Measurements from ENCODE around the gene SCCPDH.
"Not testable (repeated sequence)": the region's sequence is repeated elsewhere in the genome, so short reads cannot be mapped to it uniquely, and the experiment has no call there.

The SCCPDH gene

DNA sequence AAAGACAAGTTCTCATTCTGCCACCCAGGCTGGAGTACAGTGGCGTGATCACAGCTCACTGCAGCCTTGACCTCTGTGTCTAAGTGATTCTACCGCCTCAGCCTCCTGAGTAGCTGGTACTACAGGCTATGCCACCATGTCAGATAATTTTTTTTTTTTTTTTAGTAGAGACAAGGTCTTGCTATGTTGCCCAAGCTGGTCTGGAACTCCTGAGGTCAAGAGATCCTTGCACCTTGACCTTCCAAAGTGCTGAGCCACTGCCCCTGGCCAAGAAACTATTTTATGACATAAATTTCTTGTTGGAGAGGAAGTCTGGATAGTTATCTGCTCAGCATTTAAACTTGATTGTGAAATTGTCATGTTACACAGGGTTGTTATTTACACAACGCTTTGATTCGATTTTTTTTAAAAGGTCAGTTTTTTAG, 2.1 kb downstream of the SCCPDH start:
- Histone ChIP-seq H3K36me3 (ENCODE audit: control insufficient read depth in 1 of 2, insufficient read depth in 2 of 2, low read length in 2 of 2) (peaks cover 8 to 35% of the 10 kb centered on the region in 2 donors), H3K27me3 (ENCODE audit: control insufficient read depth in 1 of 2, insufficient read depth in 2 of 2, low read length in 2 of 2) (no peaks in the 10 kb centered on the region), H3K4me1 (ENCODE audit: control insufficient read depth in 1 of 2, insufficient read depth in 2 of 2, low read length in 2 of 2) (peaks cover 0 to 10% of the 10 kb centered on the region in 2 donors), H3K27ac (ENCODE audit: low read depth, low read length) (no peak overlapping the region), H3K9me3 (ENCODE audit: control insufficient read depth in 1 of 2, low read length in 2 of 2) (peaks cover 0 to 3% of the 10 kb centered on the region in 2 donors), H3K4me3 (ENCODE audit: low read depth in 1 of 2, low read length in 2 of 2) (no peak overlapping the region), H3K9ac (ENCODE audit: low read depth in 1 of 2, low read length in 2 of 2) (no peak overlapping the region)

DNA sequence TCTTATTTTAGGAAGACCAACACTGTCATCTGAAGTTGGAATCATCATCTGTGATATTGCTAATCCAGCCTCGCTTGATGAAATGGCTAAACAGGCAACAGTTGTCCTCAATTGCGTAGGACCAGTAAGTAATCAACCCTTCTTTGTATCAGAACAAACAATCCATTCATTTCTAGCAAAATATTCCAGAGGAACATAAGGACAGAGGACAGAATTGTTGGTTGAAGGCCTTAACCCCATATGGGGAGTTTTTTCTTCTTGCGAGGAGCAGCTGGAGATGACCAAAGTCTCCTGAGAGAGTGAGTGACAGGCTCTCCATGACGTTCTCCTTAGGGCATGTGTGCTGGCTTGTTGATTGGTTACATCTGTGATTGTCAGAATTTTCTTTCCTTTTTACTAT, 2.7 kb downstream of the SCCPDH start:
- Histone ChIP-seq H3K27ac (ENCODE audit: low read depth, low read length) (no peak overlapping the region), H3K9me3 (ENCODE audit: control insufficient read depth in 1 of 2, low read length in 2 of 2) (peaks cover 0 to 3% of the 10 kb centered on the region in 2 donors), H3K9ac (ENCODE audit: low read depth in 1 of 2, low read length in 2 of 2) (no peak overlapping the region), H3K36me3 (ENCODE audit: control insufficient read depth in 1 of 2, insufficient read depth in 2 of 2, low read length in 2 of 2) (peaks cover 10 to 38% of the 10 kb centered on the region in 2 donors), H3K4me3 (ENCODE audit: low read depth in 1 of 2, low read length in 2 of 2) (no peak overlapping the region), H3K4me1 (ENCODE audit: control insufficient read depth in 1 of 2, insufficient read depth in 2 of 2, low read length in 2 of 2) (peaks cover 0 to 10% of the 10 kb centered on the region in 2 donors), H3K27me3 (ENCODE audit: control insufficient read depth in 1 of 2, insufficient read depth in 2 of 2, low read length in 2 of 2) (no peaks in the 10 kb centered on the region)

- Histone ChIP-seq H3K27ac (ENCODE audit: low read depth, low read length) (no peak overlapping the region), H3K36me3 (ENCODE audit: control insufficient read depth in 1 of 2, insufficient read depth in 2 of 2, low read length in 2 of 2) (peaks cover 10 to 43% of the 10 kb centered on the region in 2 donors)
Observed at GRCh38 chr1:246727594-246727993, 3.4 kb downstream of the SCCPDH start.

GRCh38 chr1:246728311-246728710, 4.1 kb downstream of the SCCPDH start:
- no peak overlapping the region for H3K27ac ChIP-seq (ENCODE audit: low read depth, low read length)
- no peak overlapping the region for H3K9ac ChIP-seq (ENCODE audit: low read depth in 1 of 2, low read length in 2 of 2)
- H3K27me3 ChIP-seq (ENCODE audit: control insufficient read depth in 1 of 2, insufficient read depth in 2 of 2, low read length in 2 of 2), result no peaks in the 10 kb centered on the region
- peaks cover 0 to 10% of the 10 kb centered on the region in 2 donors for H3K4me1 ChIP-seq (ENCODE audit: control insufficient read depth in 1 of 2, insufficient read depth in 2 of 2, low read length in 2 of 2)
- H3K4me3 ChIP-seq (ENCODE audit: low read depth in 1 of 2, low read length in 2 of 2), result no peak overlapping the region
- peaks cover 0 to 3% of the 10 kb centered on the region in 2 donors for H3K9me3 ChIP-seq (ENCODE audit: control insufficient read depth in 1 of 2, low read length in 2 of 2)
- H3K36me3 ChIP-seq (ENCODE audit: control insufficient read depth in 1 of 2, insufficient read depth in 2 of 2, low read length in 2 of 2), result peaks cover 10 to 48% of the 10 kb centered on the region in 2 donors

More at GRCh38 chr1:246727594-246727993, 3.4 kb downstream of the SCCPDH start:
- Histone ChIP-seq H3K4me1 (ENCODE audit: control insufficient read depth in 1 of 2, insufficient read depth in 2 of 2, low read length in 2 of 2) (peaks cover 0 to 10% of the 10 kb centered on the region in 2 donors), H3K9me3 (ENCODE audit: control insufficient read depth in 1 of 2, low read length in 2 of 2) (peaks cover 0 to 3% of the 10 kb centered on the region in 2 donors), H3K4me3 (ENCODE audit: low read depth in 1 of 2, low read length in 2 of 2) (no peak overlapping the region), H3K27me3 (ENCODE audit: control insufficient read depth in 1 of 2, insufficient read depth in 2 of 2, low read length in 2 of 2) (no peaks in the 10 kb centered on the region), H3K9ac (ENCODE audit: low read depth in 1 of 2, low read length in 2 of 2) (no peak overlapping the region)

DNA sequence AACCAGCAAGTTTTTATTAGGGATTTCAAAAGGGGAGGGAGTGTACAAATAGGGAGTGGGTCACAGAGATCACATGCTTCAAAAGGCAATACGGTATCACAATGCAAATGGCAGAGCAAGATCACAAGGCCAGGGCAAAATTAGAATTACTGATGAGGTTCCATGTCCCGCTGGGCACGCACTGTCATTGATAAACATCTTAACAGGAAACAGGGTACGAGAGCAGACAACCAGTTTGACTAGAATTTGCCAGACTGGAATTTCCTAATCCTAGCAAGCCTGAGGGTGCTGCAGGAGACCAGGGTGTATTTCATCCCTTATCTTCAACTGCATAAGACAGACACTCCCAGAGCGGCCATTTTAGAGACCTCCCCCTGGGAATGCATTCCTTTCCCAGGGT, 4.8 kb downstream of the SCCPDH start:
- H3K4me3 ChIP-seq (ENCODE audit: low read depth in 1 of 2, low read length in 2 of 2); H3K27ac ChIP-seq (ENCODE audit: low read depth, low read length); H3K27me3 ChIP-seq (ENCODE audit: control insufficient read depth in 1 of 2, insufficient read depth in 2 of 2, low read length in 2 of 2); H3K9me3 ChIP-seq (ENCODE audit: control insufficient read depth in 1 of 2, low read length in 2 of 2); H3K9ac ChIP-seq (ENCODE audit: low read depth in 1 of 2, low read length in 2 of 2): not testable (repeated sequence)
- Histone ChIP-seq H3K4me1 (ENCODE audit: control insufficient read depth in 1 of 2, insufficient read depth in 2 of 2, low read length in 2 of 2) (peaks cover 0 to 10% of the 10 kb centered on the region in 2 donors), H3K36me3 (ENCODE audit: control insufficient read depth in 1 of 2, insufficient read depth in 2 of 2, low read length in 2 of 2) (peaks cover 10 to 56% of the 10 kb centered on the region in 2 donors)

GRCh38 chr1:246730839-246731238, 6.6 kb downstream of the SCCPDH start:
- Histone ChIP-seq H3K9ac (ENCODE audit: low read depth in 1 of 2, low read length in 2 of 2) (no peak overlapping the region), H3K4me3 (ENCODE audit: low read depth in 1 of 2, low read length in 2 of 2) (no peak overlapping the region), H3K27me3 (ENCODE audit: control insufficient read depth in 1 of 2, insufficient read depth in 2 of 2, low read length in 2 of 2) (no peaks in the 10 kb centered on the region), H3K9me3 (ENCODE audit: control insufficient read depth in 1 of 2, low read length in 2 of 2) (peaks cover 0 to 3% of the 10 kb centered on the region in 2 donors), H3K36me3 (ENCODE audit: control insufficient read depth in 1 of 2, insufficient read depth in 2 of 2, low read length in 2 of 2) (peaks cover 15 to 61% of the 10 kb centered on the region in 2 donors), H3K27ac (ENCODE audit: low read depth, low read length) (no peak overlapping the region), H3K4me1 (ENCODE audit: control insufficient read depth in 1 of 2, insufficient read depth in 2 of 2, low read length in 2 of 2) (peaks cover 0 to 6% of the 10 kb centered on the region in 2 donors)

GRCh38 chr1:246731873-246732272, 7.7 kb downstream of the SCCPDH start:
- peaks cover 17 to 69% of the 10 kb centered on the region in 2 donors for H3K36me3 ChIP-seq (ENCODE audit: control insufficient read depth in 1 of 2, insufficient read depth in 2 of 2, low read length in 2 of 2)
- H3K27me3 ChIP-seq (ENCODE audit: control insufficient read depth in 1 of 2, insufficient read depth in 2 of 2, low read length in 2 of 2); H3K4me1 ChIP-seq (ENCODE audit: control insufficient read depth in 1 of 2, insufficient read depth in 2 of 2, low read length in 2 of 2); H3K9me3 ChIP-seq (ENCODE audit: control insufficient read depth in 1 of 2, low read length in 2 of 2); H3K4me3 ChIP-seq (ENCODE audit: low read depth in 1 of 2, low read length in 2 of 2); H3K9ac ChIP-seq (ENCODE audit: low read depth in 1 of 2, low read length in 2 of 2); H3K27ac ChIP-seq (ENCODE audit: low read depth, low read length): not testable (repeated sequence)

DNA sequence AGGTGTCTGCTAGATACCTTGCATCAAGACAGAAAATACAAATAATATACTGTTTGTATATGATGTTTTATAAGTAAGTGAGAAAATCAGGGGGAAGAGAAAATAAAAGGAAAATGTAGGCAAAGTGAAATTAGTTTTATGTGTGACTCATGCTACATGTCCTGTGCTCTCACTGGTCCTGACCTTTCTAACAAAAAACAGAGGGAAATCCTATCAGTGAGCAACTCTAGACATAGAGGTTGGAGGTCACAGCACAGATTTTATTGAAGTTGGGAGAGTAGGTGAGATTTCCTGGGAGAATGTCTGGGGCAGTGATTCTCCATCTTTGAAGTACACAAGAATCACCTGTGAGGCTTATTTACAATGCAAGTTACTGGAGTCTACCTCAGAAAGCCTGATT, 9.5 kb downstream of the SCCPDH start:
- peaks cover 15 to 62% of the 10 kb centered on the region in 2 donors for H3K36me3 ChIP-seq (ENCODE audit: control insufficient read depth in 1 of 2, insufficient read depth in 2 of 2, low read length in 2 of 2)
- no peaks in the 10 kb centered on the region for H3K4me1 ChIP-seq (ENCODE audit: control insufficient read depth in 1 of 2, insufficient read depth in 2 of 2, low read length in 2 of 2)

DNA sequence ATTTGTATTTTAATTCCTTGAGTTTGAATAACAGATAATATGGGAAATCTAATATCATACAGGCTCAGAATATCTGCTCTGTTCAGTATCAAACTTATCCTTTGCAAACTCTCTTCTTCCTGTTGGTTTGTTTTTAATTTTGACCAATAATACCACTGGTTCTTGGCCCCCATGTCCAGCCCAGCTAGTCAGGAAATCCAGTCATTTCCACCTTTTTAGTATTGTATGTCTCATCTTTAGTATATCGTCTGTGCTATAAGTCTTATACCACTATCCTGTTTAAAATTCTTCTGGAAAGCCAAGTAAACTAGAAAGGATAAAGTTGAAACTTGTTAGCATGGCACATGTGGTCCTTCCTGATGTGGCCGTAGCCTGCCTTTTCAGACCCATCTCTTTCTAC, 10.7 kb downstream of the SCCPDH start:
- H3K4me3 ChIP-seq (ENCODE audit: low read depth in 1 of 2, low read length in 2 of 2), result no peak overlapping the region
- H3K36me3 ChIP-seq (ENCODE audit: control insufficient read depth in 1 of 2, insufficient read depth in 2 of 2, low read length in 2 of 2), result peaks cover 15 to 60% of the 10 kb centered on the region in 2 donors
- H3K9ac ChIP-seq (ENCODE audit: low read depth in 1 of 2, low read length in 2 of 2), result no peak overlapping the region
- H3K27ac ChIP-seq (ENCODE audit: low read depth, low read length), result no peak overlapping the region
- H3K4me1 ChIP-seq (ENCODE audit: control insufficient read depth in 1 of 2, insufficient read depth in 2 of 2, low read length in 2 of 2), result no peaks in the 10 kb centered on the region
- no peaks in the 10 kb centered on the region for H3K9me3 ChIP-seq (ENCODE audit: control insufficient read depth in 1 of 2, low read length in 2 of 2)
- no peaks in the 10 kb centered on the region for H3K27me3 ChIP-seq (ENCODE audit: control insufficient read depth in 1 of 2, insufficient read depth in 2 of 2, low read length in 2 of 2)

More for the DNA sequence above, 9.5 kb downstream of the SCCPDH start:
- Histone ChIP-seq H3K27me3 (ENCODE audit: control insufficient read depth in 1 of 2, insufficient read depth in 2 of 2, low read length in 2 of 2) (no peaks in the 10 kb centered on the region), H3K27ac (ENCODE audit: low read depth, low read length) (no peak overlapping the region), H3K4me3 (ENCODE audit: low read depth in 1 of 2, low read length in 2 of 2) (no peak overlapping the region), H3K9ac (ENCODE audit: low read depth in 1 of 2, low read length in 2 of 2) (no peak overlapping the region), H3K9me3 (ENCODE audit: control insufficient read depth in 1 of 2, low read length in 2 of 2) (no peaks in the 10 kb centered on the region)

DNA sequence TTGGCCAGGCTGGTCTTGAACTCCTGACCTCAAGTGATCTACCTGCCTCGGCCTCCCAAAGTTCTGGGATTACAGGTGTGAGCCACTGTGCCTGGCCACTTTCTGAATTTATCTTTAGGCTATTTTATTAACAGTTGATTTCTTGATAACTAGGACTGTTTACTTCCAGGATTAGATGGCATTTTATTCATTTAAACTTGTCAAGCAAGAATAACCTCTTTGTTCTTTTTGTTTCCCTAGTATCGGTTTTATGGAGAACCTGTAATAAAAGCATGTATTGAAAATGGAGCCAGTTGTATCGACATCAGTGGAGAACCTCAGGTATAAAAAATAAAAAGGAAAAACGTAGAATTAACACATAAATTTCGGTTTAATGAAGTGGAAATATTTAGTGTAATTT, 11.5 kb downstream of the SCCPDH start:
- H3K4me3 ChIP-seq (ENCODE audit: low read depth in 1 of 2, low read length in 2 of 2), result no peak overlapping the region
- peaks cover 15 to 54% of the 10 kb centered on the region in 2 donors for H3K36me3 ChIP-seq (ENCODE audit: control insufficient read depth in 1 of 2, insufficient read depth in 2 of 2, low read length in 2 of 2)
- no peaks in the 10 kb centered on the region for H3K9me3 ChIP-seq (ENCODE audit: control insufficient read depth in 1 of 2, low read length in 2 of 2)
- H3K27ac ChIP-seq (ENCODE audit: low read depth, low read length), result no peak overlapping the region
- no peaks in the 10 kb centered on the region for H3K4me1 ChIP-seq (ENCODE audit: control insufficient read depth in 1 of 2, insufficient read depth in 2 of 2, low read length in 2 of 2)
- H3K9ac ChIP-seq (ENCODE audit: low read depth in 1 of 2, low read length in 2 of 2), result no peak overlapping the region
- H3K27me3 ChIP-seq (ENCODE audit: control insufficient read depth in 1 of 2, insufficient read depth in 2 of 2, low read length in 2 of 2), result no peaks in the 10 kb centered on the region

DNA sequence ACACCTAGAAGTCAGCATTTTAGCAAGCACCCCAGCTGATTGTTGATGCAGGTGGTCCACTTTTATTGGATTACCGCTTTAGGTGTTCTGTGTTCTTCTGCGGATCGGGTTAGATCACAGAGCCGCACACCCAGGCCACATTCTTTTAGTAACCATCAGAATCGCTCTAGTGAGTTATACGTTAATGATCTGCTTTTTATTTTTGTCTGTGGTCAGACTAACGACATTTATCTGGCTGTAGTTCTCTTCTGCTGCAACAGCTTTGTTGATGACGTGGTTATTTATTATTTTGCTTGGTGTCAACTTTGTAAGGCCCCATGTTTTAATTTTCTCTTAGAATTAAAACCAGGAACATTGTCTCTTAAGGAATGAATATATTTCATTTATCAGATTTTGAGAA, 18.2 kb downstream of the SCCPDH start:
- no peaks in the 10 kb centered on the region for H3K4me1 ChIP-seq (ENCODE audit: control insufficient read depth in 1 of 2, insufficient read depth in 2 of 2, low read length in 2 of 2)
- no peak overlapping the region for H3K9ac ChIP-seq (ENCODE audit: low read depth in 1 of 2, low read length in 2 of 2)
- H3K4me3 ChIP-seq (ENCODE audit: low read depth in 1 of 2, low read length in 2 of 2), result no peak overlapping the region
- no peaks in the 10 kb centered on the region for H3K9me3 ChIP-seq (ENCODE audit: control insufficient read depth in 1 of 2, low read length in 2 of 2)
- H3K36me3 ChIP-seq (ENCODE audit: control insufficient read depth in 1 of 2, insufficient read depth in 2 of 2, low read length in 2 of 2), result peaks cover 0 to 18% of the 10 kb centered on the region in 2 donors
- no peak overlapping the region for H3K27ac ChIP-seq (ENCODE audit: low read depth, low read length)
- no peaks in the 10 kb centered on the region for H3K27me3 ChIP-seq (ENCODE audit: control insufficient read depth in 1 of 2, insufficient read depth in 2 of 2, low read length in 2 of 2)

Measured in duodenal mucosa (tissue), 2 donors.